C4-2B (cell line): ENCODE results near the gene LRCH1.

Experiments used
- CTCF ChIP-seq: fragments of 450-650 bp; conservative IDR thresholded peaks from 2 replicates; pipeline ENCODE4 v1.5.1; 2017; ENCODE audit warnings: mild to moderate bottlenecking
- ZFX ChIP-seq: fragments of 450-650 bp; IDR thresholded peaks from 2 replicates; pipeline ENCODE4 v1.6.1; 2017

- no peak for TF ChIP-seq CTCF
- no peak for TF ChIP-seq ZFX
These were observed 60.6 kb downstream of the LRCH1 start for GRCh38 chr13:46613409-46614049.
